GM23248 (cell line): ENCODE results near the gene MSRB3. TPM values are rescaled to one million over a fixed set of nuclear protein-coding genes. Genes with fewer than 3 reads are reported as not detected.

Source experiments
- DNase-seq: peaks from one replicate; pipeline ENCODE4 v3.0.0-alpha.2; 2015
- H2AFZ ChIP-seq: fragments of 200-600 bp; sonication (generic); 2 replicates; pipeline ENCODE4 v1.6.1; 2016; ENCODE audit warnings: antibody characterized with exemption
- H3F3A ChIP-seq: fragments of 200-600 bp; sonication (generic); 2 replicates; pipeline ENCODE4 v1.6.1; 2016; ENCODE audit warnings: mild to moderate bottlenecking, antibody characterized with exemption, mixed run types; ENCODE audit not compliant: insufficient read depth
- H3K27ac ChIP-seq: fragments of 200-600 bp; sonication (generic); 2 replicates; pipeline ENCODE4 v1.5.1; 2016; ENCODE audit warnings: mild to moderate bottlenecking
- H3K27me3 ChIP-seq: fragments of 200-600 bp; sonication (generic); replicated peaks from 2 replicates; pipeline ENCODE4 v1.6.1; 2016; ENCODE audit warnings: mild to moderate bottlenecking; ENCODE audit not compliant: insufficient read depth
- H3K36me3 ChIP-seq: fragments of 200-600 bp; sonication (generic); 2 replicates; pipeline ENCODE4 v1.6.1; 2016; ENCODE audit warnings: low read depth, mild to moderate bottlenecking
- H3K4me1 ChIP-seq: fragments of 200-600 bp; sonication (generic); 2 replicates; pipeline ENCODE4 v1.6.1; 2016; ENCODE audit warnings: mild to moderate bottlenecking; ENCODE audit not compliant: insufficient read depth
- H3K4me2 ChIP-seq: fragments of 200-600 bp; sonication (generic); one replicate; pipeline ENCODE4 v1.6.1; 2016; ENCODE audit warnings: mild to moderate bottlenecking; ENCODE audit not compliant: unreplicated experiment
- H3K4me3 ChIP-seq: fragments of 200-600 bp; sonication (generic); 2 replicates; pipeline ENCODE4 v1.5.1; 2016; ENCODE audit warnings: mild to moderate bottlenecking
- H3K79me2 ChIP-seq: fragments of 200-600 bp; sonication (generic); 2 replicates; pipeline ENCODE4 v1.6.1; 2016; ENCODE audit warnings: mild to moderate bottlenecking; ENCODE audit not compliant: insufficient read depth
- H3K9ac ChIP-seq: fragments of 200-600 bp; sonication (generic); 2 replicates; pipeline ENCODE4 v1.6.1; 2016; ENCODE audit warnings: mild to moderate bottlenecking
- H3K9me2 ChIP-seq: fragments of 200-600 bp; sonication (generic); 2 replicates; pipeline ENCODE4 v1.6.1; 2016; ENCODE audit warnings: mixed run types, mild to moderate bottlenecking, moderate library complexity; ENCODE audit not compliant: insufficient read depth
- H3K9me3 ChIP-seq: fragments of 200-600 bp; sonication (generic); one replicate; pipeline ENCODE4 v1.6.1; 2017; ENCODE audit warnings: low read depth
- H4K20me1 ChIP-seq: fragments of 200-600 bp; sonication (generic); 2 replicates; pipeline ENCODE4 v1.6.0; 2016; ENCODE audit not compliant: insufficient read depth
- EZH2 ChIP-seq: fragments of 200-600 bp; sonication (generic); IDR thresholded peaks from 2 replicates; pipeline ENCODE4 v1.6.1; 2018; ENCODE audit warnings: antibody characterized with exemption, mild to moderate bottlenecking; ENCODE audit not compliant: insufficient read depth, poor library complexity, severe bottlenecking
- EZH2phosphoT487 ChIP-seq: fragments of 200-600 bp; sonication (generic); IDR thresholded peaks from 2 replicates; pipeline ENCODE4 v1.6.1; 2018; ENCODE audit warnings: antibody characterized with exemption, moderate library complexity, mild to moderate bottlenecking, low read depth; ENCODE audit not compliant: insufficient read depth
- WGBS, 2 experiments: methylation state at CpG; one replicate each; pipeline ENCODE4 v1.1.6; 2015 to 2017; ENCODE audit warnings: low lambda C conversion rate in 2 of 2, low coverage in 1 of 2; ENCODE audit errors: missing lambda C conversion rate in 2 of 2; 5-methylcytosine and 5-hydroxymethylcytosine counted together
- in situ Hi-C: fragments of 300-500 bp; cut with MboI; formaldehyde crosslinking; loops from 2 replicates; pipeline ENCODE4 v1.15.0; 2020
- polyA plus RNA-seq: library from polyadenylated mRNA; unstranded; fragments of >200 nt; fragmentation: Nextera tagmentation; extraction: Ambion mirVana; gene quantifications from 2 replicates; pipeline ENCODE4 v1.2.1, GENCODE V29; 2016
- total RNA-seq: library from RNA; depleted of rRNA; stranded (reverse); fragments of >200 nt; shearing (Covaris generic); gene quantifications from 2 replicates; pipeline ENCODE4 v1.2.3, GENCODE V29; 2014; rRNA removed

The MSRB3 gene
- total and polyA plus RNA-seq, 2 experiments from 2014 or later: 74.1 to 158 TPM

- no peaks in the 10 kb centered on the region for H3K79me2 ChIP-seq
- no peak for DNase-seq
- no peaks in the 10 kb centered on the region for H4K20me1 ChIP-seq
- H3K4me1 ChIP-seq: peaks cover 10% of the 10 kb centered on the region
- H3K27ac ChIP-seq: no peak overlapping the region
- no peaks in the 10 kb centered on the region for H3K27me3 ChIP-seq
- no peaks in the 10 kb centered on the region for H3K9me2 ChIP-seq
- H3K9ac ChIP-seq: no peak overlapping the region
- H3K4me3 ChIP-seq: no peak overlapping the region
- TF ChIP-seq EZH2phosphoT487 (no peak), EZH2 (no peak)
- H3K4me2 ChIP-seq: no peak overlapping the region
- in situ Hi-C loops: no loop called here
- no peak overlapping the region for H2AFZ ChIP-seq
- no peaks in the 10 kb centered on the region for H3K9me3 ChIP-seq
- H3K36me3 ChIP-seq: no peaks in the 10 kb centered on the region
- 53 to 56% methylated on average over 10 to 11 of the region's 11 CpGs for WGBS, 2 experiments
- no peaks in the 10 kb centered on the region for H3F3A ChIP-seq
Measured at GRCh38 chr12:65511134-65511834, 232.8 kb downstream of the MSRB3 start.

GRCh38 chr12:65511912-65512311 is 233.4 kb downstream of the MSRB3 start:
- Histone ChIP-seq H3K27ac (no peak overlapping the region), H3K36me3 (no peaks in the 10 kb centered on the region)

More at GRCh38 chr12:65511912-65512311, 233.4 kb downstream of the MSRB3 start:
- H3K27me3 ChIP-seq: no peaks in the 10 kb centered on the region
- no peaks in the 10 kb centered on the region for H3K9me2 ChIP-seq
- H4K20me1 ChIP-seq: no peaks in the 10 kb centered on the region
- no peak overlapping the region for H3K4me3 ChIP-seq
- WGBS, 2 experiments: 95 to 98% methylated on average over 3 of the region's 3 CpGs
- no peaks in the 10 kb centered on the region for H3K79me2 ChIP-seq
- no peak overlapping the region for H3K4me2 ChIP-seq
- H3F3A ChIP-seq: no peaks in the 10 kb centered on the region
- no peak for DNase-seq
- in situ Hi-C loops: no loop called here
- no peak overlapping the region for H2AFZ ChIP-seq
- TF ChIP-seq EZH2phosphoT487 (no peak), EZH2 (no peak)
- H3K9ac ChIP-seq: no peak overlapping the region
- no peaks in the 10 kb centered on the region for H3K9me3 ChIP-seq
- H3K4me1 ChIP-seq: peaks cover 10% of the 10 kb centered on the region

Other genes with a start within 250 kb of the MSRB3 start
- not detected in 2 replicates for gene WIF1, start 157.4 kb upstream of the MSRB3 start, total RNA-seq
- gene WIF1, start 157.4 kb upstream of the MSRB3 start, polyA plus RNA-seq: not detected in 2 replicates
- 17.9 and 36.3 TPM in 2 replicates for gene LEMD3, start 109.1 kb upstream of the MSRB3 start, total RNA-seq
- gene LEMD3, start 109.1 kb upstream of the MSRB3 start, polyA plus RNA-seq: 8.4 and 8.6 TPM in 2 replicates